8988T (cell line): Measurements from ENCODE around the gene GDPGP1.

ENCODE experiments used
- DNase-seq: peaks from one replicate; pipeline ENCODE4 v3.0.0; 2011

The GDPGP1 gene

DNA sequence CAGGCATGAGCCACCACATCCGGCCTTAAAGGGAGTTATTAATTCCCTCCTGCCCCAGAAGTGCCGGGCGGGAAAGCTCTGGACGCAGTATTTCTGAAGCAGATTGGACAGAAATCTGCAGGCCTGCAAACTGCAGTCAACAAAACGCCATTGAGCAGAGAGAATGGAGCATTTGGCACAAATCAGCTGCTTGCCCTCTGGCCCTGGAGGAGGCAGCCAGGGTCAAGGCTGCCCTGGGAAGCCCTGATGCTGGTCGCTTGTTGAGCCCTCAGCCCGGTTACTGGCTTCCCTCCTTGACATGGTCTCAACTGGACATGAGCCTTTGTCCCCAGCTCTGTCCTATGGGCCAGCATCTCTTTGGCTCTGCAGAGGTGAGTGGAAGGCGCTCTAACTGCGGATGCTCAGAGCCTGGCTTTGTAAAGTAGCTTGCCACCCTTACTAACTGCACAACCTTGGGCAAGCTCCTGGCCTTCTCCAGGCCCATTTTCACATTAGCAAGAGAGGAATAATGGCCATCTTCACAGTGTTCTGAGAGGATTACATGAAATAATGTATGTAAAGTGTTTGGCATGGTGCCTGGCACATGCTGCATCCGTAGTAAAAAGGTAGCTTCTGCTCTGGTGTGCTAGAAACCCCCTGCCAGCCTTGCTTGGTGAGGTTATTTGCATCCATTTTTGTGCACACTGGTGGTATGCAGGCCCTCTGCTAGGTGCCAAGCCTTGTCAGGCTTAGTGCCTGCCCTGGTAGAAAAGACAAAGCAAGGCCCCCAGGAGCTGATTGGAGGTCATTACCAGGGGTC is 28.8 kb upstream of the GDPGP1 start:
- DNase-seq, result no peak

DNA sequence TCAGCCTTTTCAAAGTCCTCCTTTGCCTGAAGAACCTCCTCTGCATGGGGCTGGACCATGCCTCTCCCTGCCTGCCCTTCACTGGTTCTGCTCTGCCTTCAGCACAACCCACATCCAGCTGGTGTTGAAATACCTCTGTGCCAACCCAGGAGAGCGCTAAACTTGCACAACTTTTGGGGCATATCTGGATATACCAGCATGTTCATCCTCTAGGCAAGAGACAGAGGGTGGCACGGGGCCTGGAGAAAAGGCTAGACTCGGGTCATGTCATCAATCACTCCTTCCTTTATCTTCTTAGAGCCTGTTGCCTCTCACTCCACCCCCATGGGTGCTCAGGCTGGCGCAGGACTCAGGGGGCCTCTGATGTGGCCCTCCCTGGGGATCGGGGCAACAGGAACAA is 28.1 kb upstream of the GDPGP1 start:
- no peak for DNase-seq

- DNase-seq, result no peak
Measured at GRCh38 chr15:90207252-90207651, 26.8 kb upstream of the GDPGP1 start.

GRCh38 chr15:90208356-90208755 is 25.7 kb upstream of the GDPGP1 start:
- DNase-seq, result no peak

- DNase-seq, result no peak
Measured at GRCh38 chr15:90209591-90209990, 24.4 kb upstream of the GDPGP1 start.

GRCh38 chr15:90210593-90210992 is 23.4 kb upstream of the GDPGP1 start:
- no peak for DNase-seq

DNA sequence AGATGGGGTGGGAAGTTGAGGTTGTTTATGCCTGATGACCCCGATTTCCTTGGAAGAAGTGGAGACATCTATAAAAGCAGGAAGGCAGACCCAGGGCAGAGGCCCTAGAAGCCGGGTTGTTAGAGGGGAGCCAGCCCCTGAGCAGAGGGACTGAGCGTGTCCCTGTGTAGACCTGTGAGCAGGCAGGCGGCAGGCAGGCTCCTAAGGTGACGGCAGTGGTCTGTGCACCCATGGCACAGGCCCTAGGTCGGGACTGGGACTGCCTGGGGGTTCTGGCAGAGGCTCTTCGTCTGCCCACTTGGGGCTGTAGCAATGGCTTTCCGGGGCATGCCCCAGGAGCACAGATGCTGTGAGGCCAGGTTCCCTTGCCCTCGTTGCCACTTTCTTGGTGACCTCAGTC is 23.0 kb upstream of the GDPGP1 start:
- no peak for DNase-seq

DNA sequence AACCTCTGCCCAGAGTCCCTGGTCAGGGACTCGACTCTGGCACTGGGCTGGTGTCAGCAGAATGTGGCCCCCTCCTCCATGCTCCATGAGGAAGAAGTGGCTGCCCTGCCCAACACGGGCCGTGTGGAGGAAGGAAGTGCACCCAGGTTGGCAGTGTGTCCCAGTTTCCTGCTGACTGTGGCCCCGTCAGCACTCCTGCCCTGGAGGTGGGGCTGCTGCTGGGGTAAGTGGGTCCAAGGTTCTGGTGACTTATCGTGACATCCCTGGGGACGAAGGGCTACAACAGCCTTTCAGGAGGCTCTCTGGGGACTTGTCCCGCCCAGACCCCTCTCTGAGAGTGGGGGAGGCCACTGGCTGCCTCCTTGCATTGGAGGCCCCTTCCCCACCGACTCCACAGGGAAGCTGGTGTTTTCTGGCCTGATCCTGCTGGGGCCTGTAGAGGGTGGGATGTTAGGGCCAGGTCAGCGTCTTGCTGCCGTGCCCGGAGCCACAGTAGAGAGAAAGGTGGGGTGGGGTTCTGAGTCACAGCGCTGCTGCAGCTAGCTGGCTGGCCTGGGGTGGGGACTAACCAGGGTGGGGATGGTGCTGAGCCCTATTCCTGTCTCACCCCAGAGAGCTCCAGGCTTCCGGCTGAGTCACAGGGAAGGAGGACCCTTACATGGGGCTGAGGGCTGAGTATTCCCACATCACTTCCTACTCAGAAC is 22.4 kb upstream of the GDPGP1 start:
- peak; percentile 60 for DNase-seq

DNA sequence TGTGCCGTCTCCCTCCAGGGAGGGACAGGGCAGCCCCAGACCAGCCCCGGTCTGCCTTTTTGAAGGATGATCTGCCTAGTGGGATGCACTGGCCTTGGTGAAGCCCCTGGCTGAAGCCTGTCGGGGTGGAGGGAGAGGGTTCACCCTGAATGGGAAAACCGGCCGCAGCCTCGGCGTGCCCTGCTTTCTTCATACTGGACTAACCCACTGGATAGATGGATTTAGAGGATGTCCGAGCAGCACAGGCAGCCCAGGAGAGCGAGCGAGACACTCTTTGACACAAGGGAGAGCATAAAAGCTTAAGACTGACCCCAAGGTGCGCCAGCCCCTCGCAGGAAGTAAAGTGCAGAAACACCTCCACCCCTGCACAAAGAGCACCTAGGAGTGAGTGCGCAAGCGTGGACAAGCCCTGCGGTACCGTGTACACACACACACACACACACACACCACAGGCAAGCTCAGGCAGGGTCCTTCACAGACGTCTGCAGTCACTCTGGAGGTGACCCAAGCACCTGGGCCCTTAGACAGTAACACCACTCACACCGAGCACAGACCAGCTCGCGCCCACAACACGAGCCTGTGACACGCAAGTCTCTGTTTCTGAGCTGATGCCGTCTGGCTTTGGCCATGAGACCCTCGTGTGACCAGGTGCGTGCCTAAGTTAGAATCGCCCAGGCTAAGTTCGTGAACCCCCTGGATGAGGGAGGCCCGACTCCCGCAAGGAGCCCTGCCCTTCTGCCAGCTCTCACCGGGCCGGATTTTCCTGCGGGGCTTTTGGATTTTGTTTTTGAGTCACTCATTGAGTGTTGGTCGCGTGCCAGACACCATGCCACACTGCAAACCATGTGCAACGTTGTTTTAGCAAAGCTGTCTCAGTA is 21.5 kb upstream of the GDPGP1 start:
- no peak for DNase-seq

GRCh38 chr15:90213122-90213817 is 20.7 kb upstream of the GDPGP1 start:
- DNase-seq, result no peak

DNA sequence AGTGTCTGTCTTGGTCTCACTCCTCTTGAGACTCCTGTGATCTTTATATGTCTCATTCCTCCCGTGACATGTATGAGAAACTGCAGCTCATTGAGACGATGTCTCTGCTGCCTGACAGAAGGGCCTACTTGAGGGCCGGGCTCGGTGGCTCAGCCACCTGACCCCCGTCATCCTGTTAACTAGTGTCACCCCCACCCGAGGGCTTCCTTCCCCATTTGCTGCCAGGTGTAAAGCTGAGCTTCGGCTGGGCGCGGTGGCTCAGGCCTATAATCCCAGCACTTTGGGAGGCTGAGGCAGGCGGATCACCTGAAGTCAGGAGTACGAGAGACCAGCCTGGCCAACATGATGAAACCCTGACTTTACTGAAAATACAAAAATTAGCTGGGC is 20.2 kb upstream of the GDPGP1 start:
- no peak for DNase-seq

- DNase-seq, result no peak
Measured at GRCh38 chr15:90214553-90215196, 19.3 kb upstream of the GDPGP1 start.

- no peak for DNase-seq
Measured at GRCh38 chr15:90217671-90218394, 16.2 kb upstream of the GDPGP1 start.

DNA sequence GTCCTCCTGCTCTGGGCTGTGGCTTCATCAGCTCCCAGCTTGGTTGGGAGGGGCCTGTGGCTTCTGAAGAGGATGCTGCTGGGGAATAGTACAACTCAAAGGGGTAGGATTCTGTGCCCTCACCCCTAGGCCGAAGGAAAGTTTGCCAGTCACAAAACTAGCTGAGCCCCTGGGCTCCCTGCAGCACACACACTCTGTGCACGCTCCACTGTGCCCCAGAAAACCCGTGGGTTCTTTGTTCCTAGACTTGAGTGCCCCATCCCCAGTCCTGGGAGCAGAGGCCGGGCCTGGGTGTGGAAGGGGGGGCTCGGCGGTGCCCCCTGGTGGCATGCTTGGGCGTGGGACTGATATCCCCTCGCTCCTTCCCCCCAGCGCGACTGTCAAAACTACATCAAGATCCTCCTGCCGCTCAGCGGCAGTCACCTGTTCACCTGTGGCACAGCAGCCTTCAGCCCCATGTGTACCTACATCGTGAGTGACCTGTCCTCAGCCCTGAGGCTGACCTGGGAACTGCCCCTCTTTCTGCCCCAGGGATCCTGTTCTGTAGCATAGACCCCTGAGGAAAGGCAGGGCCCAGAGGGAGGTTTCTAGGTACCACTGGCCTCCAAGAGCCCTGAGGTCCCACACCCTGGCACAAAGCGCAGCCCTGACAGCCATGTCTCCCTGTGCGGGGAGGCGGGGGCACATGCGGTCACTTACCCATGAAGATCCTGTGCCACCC is 14.4 kb upstream of the GDPGP1 start:
- DNase-seq, result peak; percentile 75

DNA sequence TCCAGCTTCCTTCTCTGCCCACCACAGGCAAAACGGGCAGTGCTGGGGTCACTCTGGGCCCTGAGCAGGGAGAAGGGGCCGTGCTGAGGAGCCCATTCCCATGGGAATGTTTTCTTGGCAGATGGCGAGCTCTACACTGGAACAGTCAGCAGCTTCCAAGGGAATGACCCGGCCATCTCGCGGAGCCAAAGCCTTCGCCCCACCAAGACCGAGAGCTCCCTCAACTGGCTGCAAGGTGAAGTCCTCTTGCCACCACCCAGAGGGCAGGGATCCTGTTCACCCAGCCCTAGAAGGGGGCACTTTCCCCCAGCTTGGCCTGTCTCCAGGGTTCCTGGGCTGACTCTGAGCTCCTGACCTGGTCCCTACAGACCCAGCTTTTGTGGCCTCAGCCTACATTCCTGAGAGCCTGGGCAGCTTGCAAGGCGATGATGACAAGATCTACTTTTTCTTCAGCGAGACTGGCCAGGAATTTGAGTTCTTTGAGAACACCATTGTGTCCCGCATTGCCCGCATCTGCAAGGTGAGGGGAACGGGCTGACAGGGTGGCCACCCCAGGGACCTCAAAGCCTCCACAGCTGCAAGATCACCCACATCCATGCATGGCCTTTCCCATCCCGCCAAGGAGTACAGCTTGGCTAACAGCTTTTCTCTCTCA is 12.6 kb upstream of the GDPGP1 start:
- DNase-seq, result peak; percentile 68

DNA sequence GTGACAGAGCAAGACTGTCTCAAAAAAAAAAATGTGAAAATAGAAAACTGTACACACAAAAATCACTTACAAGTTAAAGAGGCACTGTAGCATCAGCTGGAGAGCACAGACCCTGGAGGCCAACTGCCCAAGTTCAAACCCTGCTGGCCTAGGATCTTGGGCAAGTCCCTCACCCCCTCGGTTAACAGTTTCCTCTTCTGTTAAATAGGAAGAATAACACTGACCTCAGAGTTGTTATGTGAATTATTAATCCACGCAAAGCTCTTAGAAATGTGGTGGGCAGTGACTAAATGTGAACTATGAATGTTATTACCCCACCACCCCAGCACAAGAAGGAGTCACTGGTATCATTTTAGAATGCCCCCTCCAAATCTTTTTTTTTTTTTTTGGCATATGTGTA is 11.5 kb upstream of the GDPGP1 start:
- DNase-seq, result no peak

GRCh38 chr15:90223441-90224165 is 10.4 kb upstream of the GDPGP1 start:
- no peak for DNase-seq

DNA sequence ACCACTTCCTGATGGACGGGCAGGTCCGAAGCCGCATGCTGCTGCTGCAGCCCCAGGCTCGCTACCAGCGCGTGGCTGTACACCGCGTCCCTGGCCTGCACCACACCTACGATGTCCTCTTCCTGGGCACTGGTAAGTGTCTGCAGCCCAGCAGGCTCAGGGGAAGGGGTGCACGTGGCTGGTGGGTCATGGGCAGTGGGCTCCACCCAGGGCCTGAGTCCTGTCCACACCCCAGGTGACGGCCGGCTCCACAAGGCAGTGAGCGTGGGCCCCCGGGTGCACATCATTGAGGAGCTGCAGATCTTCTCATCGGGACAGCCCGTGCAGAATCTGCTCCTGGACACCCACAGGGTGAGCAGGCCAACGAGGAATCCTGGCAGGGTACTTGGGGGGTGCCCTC is 9.0 kb upstream of the GDPGP1 start:
- no peak for DNase-seq

DNA sequence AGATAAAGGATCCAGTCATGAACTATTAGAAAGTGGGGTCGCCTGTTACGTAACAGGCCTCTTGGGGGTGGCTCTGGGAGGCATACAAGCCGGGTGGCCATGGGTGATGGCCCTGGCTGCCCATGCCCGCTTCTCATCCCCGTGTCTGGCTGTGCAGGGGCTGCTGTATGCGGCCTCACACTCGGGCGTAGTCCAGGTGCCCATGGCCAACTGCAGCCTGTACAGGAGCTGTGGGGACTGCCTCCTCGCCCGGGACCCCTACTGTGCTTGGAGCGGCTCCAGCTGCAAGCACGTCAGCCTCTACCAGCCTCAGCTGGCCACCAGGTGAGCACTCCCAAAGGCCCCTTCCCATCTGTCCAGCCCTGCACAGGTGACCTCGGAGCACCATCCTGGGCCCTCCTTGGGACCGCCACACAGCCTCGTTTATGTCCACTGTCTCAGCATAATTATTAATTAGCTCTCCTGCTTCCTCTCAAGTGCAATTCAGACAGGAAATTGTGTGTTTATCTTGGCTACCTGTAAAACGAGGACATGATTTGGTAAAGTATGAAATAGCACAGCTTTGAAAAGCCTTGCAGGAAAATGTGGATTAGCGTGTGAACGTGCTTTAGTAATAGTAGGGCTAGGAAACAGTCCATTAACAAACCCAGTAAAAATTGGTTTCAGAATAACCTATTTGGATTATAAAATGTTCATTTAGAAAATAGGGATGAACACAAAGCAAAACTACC is 8.3 kb upstream of the GDPGP1 start:
- no peak for DNase-seq
